CD4-positive, alpha-beta T cell treated with Interleukin-21 for 1 hour (primary cell): ENCODE measurements around the gene MVK.

Experiments
- DNase-seq: peaks from one replicate; pipeline ENCODE4 v3.0.0-alpha.2; 2020

The MVK gene

DNA sequence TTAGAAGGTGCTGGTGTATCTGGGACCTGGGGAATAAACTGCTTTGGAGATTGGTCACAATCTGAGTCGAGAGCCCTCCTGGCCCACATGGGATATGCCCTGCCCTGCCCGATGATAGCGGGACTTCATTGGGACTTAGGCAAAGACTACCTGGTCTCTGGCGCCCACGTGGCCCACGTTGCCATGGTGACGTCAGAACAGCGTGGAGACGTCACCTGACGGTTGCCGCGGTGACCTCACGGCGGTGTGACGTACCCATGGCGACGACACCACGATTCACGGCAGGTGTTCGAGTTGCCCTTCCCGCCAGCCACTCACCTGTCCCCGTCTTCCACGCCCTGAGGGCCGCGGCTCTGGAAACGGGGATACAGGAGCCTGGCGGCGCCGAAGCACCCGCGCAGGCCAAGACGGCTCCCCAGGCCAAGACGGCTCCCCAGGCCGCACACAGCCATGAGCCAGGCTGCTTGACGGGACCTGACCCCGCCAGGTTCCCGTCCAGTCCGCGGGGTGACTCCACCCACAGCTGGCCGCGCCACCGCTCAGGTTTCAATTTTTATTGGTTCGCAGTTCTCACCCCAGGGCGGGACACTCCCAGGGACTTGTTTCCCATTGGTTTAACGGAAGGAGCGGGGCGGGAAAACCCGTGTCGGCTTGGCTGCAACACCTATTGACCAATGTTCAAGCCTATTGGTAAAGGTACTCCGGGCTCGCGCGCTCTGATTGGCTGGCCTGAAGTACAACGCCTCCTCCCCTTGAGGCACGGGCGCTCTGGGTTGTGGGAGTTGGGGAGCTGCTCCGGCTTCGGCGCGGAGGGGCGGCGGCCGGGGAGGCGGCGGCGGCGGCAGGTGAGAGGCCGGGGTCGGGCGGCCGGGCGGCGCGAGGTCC is at the start of gene MVK, which contains the start of gene MMAB:
Gene MVK, plus strand, starts transcription at position 766 of the 885 bp plus-strand sequence. CDS start 1,029 bp downstream, outside the sequence.
Gene MMAB, minus strand, starts transcription at position 476 of the 885 bp plus-strand sequence. Its CDS starts 24 bp downstream, at position 452.
- DNase-seq: peak; percentile 100

DNA sequence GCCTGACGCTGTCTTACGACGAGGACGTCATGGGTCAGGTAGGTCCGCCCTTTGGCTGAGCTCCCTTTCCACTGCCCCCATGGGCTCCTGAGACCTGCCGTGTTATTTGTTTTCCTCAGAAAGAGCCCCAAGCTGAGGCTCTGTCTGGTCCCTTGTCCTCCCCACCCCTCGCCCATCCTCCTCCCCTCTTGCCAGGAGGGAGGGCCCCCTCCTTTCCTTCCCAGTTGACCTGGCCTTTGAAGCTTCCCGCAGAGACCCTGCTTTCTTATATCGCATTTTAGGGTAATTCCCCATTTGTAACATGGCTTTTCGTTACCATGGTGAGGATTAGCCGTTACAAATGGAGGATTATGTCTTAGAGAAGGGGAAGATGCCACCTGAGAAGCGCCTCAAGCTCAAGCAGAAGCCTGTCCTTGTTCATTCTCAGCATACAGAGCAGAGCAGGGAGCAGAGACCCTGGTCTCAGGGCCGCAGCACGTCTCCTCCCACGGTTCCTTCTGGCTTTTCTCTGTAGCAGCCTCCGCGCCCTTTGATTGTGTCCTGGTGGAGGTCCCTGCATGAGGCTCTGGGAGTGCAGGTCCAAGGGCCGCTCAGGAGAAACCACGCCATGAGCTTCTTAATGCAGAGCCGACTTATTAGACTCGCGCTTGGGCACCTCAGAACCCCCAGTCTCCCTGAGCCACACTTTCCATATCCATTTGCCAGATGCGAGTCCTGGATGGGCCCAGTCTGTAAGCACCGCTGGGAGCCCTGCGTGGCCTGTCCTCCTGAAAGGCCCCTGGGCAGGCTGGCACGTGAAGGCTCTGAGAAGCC is 48.9 kb upstream of the MVK start:
- DNase-seq: no peak

DNA sequence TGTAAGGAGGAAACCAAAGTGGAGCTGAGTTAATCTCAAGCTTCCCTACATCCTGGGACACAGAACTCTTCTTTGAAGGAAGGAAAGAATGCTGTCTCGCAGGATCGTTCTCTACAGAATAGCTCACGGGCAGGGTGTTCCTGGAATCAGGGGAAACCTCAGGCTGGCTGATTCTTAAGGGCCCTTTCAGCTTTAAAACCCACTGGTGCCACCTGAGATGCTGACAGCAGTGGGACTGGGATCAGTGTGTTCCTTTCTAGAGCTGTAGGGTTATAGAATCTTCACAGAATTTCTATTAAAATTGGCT is 48.4 kb upstream of the MVK start:
- DNase-seq: no peak

DNA sequence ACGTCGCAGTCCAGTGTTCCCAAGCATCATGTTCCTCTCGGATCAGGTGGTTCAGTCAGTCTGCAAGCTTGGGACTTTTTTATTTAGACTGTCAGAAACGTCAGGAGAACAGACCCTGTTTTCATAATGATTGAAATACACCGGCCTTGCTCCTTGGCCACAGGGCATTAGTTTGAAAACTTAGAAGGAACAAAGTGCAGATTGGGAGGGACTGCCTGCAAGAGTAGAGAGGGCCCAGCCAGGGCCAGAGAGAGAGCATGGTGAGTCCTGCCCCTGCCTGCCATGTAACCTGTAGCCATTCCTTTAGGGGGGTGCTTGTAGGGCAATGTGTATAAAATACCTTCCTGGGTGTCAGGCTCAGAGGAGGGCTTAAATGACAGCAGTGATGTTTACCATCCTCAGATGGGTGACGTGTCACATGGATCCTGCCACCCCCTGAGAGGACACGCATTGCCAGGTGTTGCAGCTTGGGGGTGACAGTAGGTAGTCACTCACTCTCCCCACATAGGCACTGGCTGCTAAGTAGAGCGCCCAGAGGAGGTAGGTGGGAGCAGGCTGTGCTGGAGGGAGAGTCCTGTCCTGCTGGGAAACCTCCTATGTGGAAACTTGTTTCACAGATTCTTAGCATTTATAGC is 46.0 kb upstream of the MVK start:
- no peak for DNase-seq

DNA sequence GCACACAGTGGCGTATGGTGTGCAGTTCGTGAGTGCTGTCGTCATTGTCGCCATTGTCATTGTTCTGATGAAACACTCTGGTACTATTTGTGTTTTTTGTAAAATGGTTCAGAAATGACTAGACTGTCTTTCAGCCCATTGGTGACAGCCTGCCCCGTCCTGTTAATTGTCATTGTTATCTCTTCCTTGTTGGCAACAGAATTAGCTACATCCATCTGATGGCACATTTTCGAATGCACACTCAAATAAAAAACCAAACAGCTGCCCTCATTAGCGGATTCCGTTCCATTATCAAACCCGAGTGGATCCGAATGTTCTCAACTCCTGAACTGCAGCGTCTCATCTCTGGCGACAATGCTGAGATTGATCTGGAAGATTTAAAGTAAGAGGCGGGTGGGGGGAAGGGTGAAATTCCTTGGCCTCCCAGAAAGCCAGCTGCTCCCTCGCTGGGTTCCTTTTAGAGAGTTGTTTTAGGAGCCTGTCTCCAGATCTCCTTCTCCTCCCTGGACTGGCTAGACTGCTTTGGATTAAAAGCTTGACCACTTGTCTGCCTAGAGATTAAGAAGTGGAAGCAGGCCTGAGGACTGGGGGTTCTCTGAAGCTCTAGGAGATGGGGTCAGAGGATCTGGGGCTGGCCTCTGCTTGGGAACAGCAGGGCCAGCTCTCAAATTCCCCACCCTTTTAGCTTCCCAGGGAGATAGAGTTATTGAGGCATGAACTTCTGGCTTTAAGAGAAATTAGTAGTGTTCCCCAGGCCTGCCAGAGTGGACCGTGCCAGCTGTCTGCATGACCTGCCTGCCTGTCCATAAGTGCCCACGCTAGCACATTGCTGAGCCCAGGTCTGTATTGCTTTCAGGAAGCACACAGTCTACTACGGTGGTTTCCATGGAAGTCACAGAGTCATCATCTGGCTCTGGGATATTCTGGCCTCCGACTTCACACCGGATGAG is 43.6 kb upstream of the MVK start:
- no peak for DNase-seq

DNA sequence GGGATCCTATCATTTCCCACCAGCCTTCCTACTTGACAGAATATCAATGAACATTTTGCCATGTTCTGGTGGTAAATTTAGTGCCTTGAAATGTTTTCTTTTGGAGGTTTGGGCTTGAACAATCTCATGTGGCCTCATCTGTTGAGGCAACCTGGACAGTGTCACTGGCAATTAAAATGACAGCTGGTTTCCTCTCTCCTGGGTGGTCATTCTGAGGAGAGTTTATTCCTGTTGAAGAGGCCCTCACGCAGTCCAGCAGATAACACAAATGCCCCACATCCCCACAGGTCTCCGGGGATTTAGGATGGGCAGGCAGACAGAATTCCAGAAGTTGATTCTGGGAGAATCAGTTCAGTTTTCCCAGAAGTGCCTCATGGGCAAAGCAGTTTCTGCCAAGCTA is 42.2 kb upstream of the MVK start:
- DNase-seq: no peak

DNA sequence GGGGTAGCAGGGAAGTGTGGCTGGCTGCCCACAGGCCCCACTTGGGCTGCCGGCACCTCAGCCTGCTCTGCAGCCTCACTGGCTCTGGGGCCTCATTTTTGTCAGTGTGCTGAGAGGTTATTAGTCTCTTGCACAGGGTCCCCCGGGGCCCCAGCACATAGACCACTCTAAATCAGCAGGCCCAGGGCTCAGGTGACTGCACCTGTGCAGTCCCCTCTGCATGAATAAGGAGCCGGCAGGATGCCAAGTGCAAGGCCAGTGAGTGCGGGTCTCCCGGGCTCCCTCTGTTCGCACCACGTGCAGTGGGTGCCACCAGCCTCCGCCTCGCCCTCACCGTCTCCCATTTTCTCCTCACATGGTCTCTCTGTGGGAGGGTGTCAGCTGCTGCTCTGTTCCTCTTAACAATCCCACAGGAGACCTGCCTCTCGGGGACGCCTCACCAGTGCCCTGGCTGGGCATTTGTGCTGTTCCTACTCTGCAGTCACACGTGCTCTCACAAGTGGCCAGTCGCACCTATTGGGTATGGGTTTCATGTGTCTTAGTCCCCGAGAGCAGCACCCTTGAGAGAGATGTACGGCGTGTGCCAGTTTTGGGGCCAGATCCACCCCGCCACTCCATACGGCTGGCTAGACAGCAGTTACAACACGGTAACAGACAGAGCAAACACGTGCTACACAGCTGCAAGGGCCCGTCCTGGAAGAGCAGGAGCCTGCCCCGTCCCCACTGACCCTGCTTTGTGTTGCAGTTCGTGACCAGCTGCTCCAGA is 40.7 kb upstream of the MVK start:
- no peak for DNase-seq

DNA sequence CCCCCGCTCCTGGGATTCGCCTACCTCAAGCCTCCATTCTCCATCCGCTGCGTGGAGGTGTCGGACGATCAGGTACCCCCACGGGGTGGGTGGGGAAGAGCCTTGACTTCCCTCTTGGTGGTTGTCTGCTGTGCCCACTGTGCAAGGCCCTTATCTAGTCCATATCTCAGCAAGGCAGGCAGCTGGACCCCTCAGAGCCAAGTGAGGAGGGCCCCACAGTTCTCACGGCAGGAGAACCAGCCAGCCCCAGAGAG is 40.2 kb upstream of the MVK start:
- no peak for DNase-seq

DNA sequence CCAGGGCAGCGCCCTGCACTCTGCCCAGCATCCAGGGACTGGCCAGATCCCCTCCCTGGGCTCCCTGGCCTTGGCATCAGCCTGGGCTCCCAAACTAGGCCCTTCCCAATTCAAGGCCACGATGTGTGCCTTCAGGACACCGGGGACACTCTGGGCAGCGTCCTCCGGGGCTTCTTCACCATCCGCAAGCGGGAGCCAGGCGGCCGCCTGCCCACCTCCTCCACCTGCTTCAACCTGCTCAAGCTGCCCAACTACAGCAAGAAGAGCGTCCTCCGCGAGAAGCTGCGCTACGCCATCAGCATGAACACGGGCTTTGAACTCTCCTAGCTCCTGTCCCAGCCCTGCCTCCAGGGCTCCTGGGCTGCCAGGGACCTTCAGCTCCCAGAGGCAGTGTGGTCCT is 39.1 kb upstream of the MVK start:
- no peak for DNase-seq

DNA sequence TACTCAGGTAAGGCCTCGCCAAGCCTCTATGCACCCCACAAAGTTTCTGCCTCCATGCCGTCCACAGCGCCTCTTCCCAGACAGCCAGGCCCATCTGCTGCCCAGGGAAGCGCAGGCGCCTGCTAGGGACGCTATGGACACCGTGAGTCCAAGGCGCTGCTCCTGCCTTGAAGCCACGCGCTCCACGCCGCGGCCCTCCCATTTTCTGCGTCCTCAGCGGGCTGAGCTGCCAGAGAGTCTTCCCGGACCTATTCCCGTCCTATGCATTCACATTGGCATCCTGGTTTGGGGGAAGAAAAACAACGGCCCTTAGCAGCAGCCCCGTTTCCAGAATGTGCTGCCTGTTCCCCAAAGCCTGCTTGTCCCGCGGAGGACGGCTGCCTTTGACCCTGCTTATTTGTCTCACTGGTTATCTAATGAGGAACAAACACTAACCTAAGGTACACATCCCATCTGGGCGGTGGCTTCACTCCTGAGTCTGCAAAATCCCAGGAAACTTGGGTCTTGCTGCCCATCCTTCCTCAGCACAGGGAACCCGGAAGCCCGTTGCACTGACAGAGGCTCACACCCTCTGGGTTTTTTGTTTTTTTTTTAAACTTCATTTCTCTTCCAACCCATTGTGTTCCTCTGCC is 38.2 kb upstream of the MVK start:
- DNase-seq: no peak

DNA sequence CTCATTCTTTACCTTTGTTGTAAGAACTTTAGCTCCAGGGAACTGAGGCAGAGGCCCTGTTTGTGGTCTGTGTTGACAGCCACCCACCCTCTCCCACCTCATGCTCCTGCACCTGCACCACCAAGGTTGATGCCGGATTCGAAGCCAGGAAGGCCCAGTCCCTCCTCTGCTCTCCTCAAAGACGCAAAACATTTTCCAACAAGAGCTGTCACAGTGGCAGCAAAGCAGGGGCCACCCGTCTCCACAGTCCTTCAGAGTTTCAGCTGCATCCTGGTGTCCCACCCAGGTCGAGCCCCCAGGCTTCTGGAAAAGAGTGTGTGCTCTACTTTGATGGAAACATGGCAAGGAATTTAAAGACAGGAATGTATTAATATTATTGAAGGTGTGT is 37.7 kb upstream of the MVK start:
- DNase-seq: no peak

DNA sequence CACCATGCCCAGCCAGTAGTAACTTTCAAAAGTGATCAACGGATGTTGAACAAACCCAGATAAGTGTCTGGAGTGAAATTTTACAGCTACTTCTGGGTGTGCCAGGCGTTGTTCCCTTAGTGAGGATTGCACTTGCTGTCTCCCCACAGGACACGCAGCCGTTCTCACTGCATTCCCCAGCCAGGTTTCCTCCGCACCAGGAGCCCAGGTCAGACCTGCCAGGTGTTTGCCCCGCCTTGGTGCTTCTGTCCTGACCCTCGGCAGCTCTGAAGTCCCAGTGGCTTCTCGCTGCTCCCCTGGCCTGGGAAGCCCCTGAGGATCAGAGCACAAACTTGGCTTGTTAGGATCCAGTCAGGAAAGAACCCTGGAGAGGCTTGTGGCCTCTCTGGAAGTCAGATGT is 36.5 kb upstream of the MVK start:
- no peak for DNase-seq

DNA sequence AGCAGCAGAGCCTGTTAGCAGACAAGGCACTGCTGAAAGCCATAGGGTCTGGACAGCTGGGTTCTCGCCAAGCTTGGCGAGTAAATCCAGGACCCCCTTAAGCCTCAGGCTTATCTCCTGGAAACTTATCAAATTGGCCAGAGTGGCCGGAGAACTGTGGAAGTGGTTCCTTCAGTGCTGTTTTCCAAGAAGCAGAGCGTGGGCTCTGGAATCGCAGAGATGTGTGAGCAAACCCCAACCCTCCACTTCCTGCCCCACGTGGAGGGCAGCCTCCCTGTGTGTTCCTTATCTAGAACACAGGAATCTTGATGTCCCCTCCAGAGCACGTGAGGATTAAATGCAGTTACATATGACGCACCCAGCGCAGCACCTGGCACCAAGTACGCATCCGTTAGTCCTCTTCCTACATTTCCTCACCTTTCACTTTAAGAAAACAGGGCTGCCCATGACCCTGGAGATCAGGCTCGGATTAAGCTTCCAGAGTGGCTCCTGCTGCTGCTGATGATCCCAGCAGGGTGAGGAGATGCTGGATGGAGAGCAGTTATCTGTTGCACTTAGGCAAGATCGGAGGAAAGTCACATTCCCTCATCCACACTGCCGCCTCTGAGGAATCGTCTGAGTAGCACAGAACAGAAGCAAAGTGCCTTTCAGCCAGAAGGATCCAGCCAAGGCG is 35.3 kb upstream of the MVK start:
- DNase-seq: no peak

DNA sequence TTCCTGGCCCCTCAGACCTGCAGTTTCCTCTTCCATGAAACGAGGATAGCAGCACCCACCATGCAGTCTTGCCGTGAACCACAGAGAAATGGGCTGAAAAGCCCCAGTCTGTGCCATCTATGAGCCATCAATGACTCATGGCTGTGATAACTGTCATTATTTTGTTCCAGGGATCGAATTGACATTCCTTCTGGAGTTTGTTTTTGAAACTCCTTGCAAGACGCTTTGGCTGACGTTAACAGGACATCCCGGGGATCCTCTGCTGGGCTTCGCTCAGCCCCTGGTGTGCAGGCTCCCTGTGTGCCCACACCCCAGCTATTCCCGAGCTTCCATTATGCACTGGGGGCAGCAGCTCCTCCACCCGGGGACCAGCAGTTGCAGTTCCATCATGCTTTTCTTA is 34.1 kb upstream of the MVK start:
- DNase-seq: no peak

DNA sequence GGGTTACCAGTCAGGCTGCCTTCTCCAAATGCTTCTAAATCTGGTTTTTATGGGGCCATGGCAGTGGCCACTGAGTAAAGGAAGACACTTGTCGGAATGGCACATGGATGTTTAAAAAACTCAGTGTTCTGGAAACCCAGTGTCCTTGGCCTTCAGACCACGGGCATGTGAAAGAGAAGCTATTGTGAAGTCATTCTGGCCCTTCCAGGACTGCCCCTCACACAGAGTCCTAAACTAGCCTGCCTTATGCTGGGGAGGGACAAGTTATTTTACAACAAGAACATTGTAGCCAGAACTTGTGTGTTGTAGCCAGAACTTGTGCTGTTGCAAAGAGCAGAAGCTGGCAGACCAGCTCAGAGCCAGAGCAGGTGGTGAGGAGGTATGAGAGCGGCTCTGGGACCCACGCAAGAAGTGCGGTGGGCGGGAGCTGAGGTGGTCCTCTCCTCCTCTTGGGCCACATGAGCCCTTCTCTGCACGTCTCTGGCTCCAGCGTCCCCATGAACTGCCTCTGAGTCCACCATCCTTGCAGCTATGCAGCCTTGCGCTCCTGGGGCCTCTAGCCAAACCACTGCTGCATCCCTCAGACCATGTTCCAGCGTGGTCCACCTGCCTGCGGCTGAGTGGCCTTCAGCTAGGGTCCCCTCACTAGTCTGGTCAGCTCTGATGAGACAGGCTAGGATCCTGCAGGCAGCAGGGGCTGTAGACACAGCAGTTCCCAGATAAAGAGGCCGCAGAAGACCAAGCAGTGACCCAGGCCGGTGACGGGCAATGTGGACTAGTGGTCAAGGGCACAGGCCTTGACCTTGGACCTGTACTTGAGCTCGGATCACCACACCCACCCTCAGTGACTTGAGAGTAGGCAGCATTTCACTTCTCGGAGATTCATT is 32.8 kb upstream of the MVK start:
- no peak for DNase-seq

DNA sequence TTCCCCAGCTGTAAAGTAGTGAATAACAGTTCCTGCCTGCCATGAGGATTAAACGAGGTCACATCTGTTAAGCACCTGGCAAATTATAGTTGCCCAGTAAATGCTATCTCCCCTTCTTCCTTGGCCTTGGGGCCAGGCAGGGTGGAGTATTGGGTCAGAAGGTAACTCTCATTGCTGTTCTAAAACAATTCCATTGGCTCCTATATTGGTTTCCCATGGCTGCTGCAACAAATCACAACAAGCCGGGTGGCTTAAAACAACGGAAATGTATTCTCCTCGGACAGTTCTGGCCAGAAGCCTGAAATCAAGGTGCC is 32.2 kb upstream of the MVK start:
- no peak for DNase-seq

DNA sequence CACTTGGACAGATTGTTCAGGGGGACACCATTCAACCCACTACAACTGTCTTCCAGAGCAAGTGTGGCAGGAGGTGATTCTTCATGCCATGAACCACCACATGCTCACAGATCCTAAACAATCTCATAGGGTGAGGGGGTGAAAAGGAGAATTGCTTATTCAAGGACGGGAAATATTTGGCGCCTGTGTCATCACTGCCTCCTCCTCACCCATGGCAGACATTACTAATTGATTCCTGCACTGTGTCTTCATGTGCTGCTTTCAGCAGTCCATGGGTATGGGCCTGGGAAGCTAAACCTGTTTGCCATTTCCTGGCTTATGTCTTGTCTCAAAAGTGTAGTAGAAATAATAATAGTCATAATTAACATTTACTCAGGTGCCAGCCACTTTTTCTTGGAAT is 31.6 kb upstream of the MVK start:
- DNase-seq: no peak

DNA sequence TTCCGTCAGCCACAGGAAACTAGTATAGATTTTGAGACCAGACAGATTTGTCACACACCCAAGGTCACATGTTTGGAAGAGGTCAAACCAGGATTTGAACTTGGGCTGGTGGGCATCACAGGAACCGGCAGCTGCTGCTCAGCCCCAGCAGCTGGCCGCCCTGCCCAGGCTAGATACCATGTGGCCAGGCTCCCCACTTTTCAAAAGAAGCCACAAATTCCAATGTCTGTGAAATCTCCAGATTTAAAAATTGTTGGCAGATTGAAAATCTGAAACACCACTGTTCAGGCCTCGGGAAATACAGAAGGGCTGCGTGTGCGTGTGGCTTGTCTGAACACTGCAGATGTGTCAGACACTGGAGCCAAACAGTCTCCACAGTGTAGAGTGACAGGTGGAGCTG is 30.7 kb upstream of the MVK start:
- DNase-seq: no peak

DNA sequence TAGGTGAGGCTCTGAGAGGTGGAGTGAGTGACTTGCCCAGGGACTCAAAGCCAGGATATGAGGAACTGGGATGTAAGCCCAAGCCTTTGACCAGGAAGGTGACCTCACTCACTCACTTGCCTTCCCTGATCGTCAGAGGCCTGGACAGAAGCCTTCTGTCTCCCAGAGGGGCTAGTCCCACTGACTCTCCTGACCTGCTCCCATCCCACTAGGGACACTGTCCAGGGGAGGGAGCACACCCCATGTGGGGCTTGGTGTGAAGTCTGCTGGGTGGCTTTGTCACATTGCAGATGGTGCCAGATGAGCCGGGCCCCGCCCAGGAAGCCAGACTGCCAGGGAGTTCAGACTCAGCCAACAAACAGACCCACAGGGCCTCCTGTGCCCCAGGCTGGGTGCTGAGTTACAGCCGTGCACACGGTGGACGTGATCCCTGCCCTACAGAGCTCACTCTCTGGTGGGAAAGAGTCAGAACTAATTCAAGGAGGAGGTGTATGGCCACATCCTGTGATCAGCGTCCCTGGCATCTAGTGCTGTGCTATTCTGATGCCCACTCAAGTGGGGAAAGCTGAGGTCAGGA is 28.6 kb upstream of the MVK start:
- DNase-seq: peak; percentile 33

DNA sequence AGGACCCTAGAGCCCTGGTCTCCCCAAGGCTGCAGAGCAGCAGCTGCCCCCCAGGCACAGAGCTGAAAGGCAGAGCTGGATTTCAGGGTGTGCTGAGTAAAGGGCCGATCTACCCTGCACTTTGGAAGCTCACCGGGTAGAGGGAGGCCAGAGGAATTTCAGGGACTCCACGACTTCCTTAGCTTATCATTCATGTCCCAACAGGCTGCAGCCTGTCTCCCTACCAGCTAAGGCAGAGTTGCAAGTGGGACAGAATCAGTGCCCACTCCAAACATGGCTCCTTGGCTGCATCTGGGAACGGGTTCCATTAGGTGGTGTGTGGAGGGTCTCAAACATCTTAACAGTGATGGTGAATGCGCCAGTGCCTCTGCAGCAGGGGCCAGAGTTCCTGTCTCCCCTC is 27.8 kb upstream of the MVK start:
- DNase-seq: no peak
